Measurements from ENCODE around the gene EZH2.

Gene EZH2

GRCh38 chr7:148761499-148762278, 122.4 kb downstream of the EZH2 start:
- DNase-seq: no peak

Data from NCI-H1694 (cell line).